ENCODE results near the gene COL5A2. TPM values are rescaled to one million over a fixed set of nuclear protein-coding genes. Genes with fewer than 3 reads are reported as not detected.

The COL5A2 gene
- total RNA-seq, 2 experiments from 2014 or later = 2.6 to 2.7 TPM

DNA sequence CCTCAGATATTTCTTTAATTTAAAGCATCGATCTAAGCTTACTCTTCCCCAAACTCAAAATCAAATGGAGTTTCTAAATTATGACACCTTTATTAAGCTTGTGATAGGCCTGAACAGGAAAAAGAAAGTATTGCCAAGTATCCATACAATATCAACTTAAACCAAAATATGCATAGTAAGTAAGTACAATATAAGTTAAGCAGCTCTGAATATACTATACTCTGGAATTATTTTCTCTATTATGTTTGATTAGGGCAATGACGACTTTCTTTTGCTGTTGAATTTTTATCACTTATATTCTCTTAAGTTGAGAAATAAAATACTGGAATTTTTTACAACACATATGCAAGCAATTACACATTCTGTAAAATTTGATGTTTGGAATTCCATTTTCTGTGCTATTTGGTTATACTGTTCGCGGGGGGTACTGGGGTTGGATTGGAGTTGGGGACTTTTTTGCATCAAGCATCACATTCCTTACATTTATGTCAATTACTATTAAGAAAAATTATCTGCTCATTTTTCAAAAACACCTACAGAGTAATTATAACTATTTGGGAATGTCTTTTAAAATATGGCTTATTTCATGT lies 2.2 kb downstream of the COL5A2 start:
- ChIA-PET CTCF (interaction anchor here (1.0 to 1.3 kb wide), 2 partner anchors 13 to 34 kb away, joined by 3 to 4 read pairs; no protein-coding TSS in a partner anchor), POLR2A (no interaction called here)
- Mint-ChIP-seq H3K27ac (no peak overlapping the region), H3K4me1 (ENCODE audit: low read depth) (peaks cover 8% of the 10 kb centered on the region), H3K27me3 (ENCODE audit: low read depth) (peaks cover 20% of the 10 kb centered on the region), H3K4me3 (no peak overlapping the region), H3K9me3 (ENCODE audit: insufficient read depth) (no peaks in the 10 kb centered on the region), H3K36me3 (ENCODE audit: low read depth) (no peaks in the 10 kb centered on the region)
- ATAC-seq = no peak
- DNase-seq = no peak

GRCh38 chr2:189176516-189176915 lies 3.0 kb downstream of the COL5A2 start:
- DNase-seq (no peak), ATAC-seq (no peak)
- Mint-ChIP-seq H3K27me3 (ENCODE audit: low read depth) (peaks cover 18% of the 10 kb centered on the region), H3K4me1 (ENCODE audit: low read depth) (peaks cover 8% of the 10 kb centered on the region), H3K9me3 (ENCODE audit: insufficient read depth) (no peaks in the 10 kb centered on the region), H3K4me3 (no peak overlapping the region), H3K27ac (no peak overlapping the region), H3K36me3 (ENCODE audit: low read depth) (no peaks in the 10 kb centered on the region)
- CTCF ChIA-PET = interaction anchor here (1.0 kb wide), 1 partner anchor 34 kb away, joined by 3 read pairs; no protein-coding TSS in a partner anchor
- POLR2A ChIA-PET = interaction anchor here (0.9 kb wide), 1 partner anchor 9 kb away, joined by 3 read pairs; no protein-coding TSS in a partner anchor

DNA sequence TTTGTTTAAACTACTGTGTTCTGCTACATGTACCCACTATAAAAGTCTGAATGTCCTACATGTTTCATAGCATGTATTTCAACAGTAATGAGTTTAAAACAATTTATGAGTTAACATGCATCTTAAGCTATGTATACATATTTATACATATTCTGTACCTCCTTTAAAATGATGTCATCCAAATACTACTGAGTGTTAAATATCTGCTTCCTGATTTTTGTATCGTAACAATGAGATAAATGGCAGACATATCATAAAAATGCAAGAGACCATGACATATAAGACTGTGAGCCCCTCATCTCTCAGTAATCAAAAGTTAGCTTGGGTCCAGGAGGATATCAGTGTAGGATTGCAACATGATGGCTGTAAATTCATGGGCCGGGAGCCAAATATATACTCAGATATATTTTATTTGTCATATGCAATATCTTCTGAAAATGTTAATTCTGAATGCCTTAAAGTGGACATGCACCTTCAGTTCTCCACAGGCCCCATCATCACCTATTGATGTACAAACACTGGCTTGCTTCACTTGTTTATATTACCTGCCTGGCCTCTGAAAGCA lies 3.6 kb downstream of the COL5A2 start:
- H3K4me1 Mint-ChIP-seq (ENCODE audit: low read depth) = peaks cover 8% of the 10 kb centered on the region
- ChIA-PET POLR2A (interaction anchor here (0.9 kb wide), 1 partner anchor 9 kb away, joined by 3 read pairs; no protein-coding TSS in a partner anchor), CTCF (no interaction called here)
- no peaks in the 10 kb centered on the region for H3K9me3 Mint-ChIP-seq (ENCODE audit: insufficient read depth)
- peaks cover 13% of the 10 kb centered on the region for H3K27me3 Mint-ChIP-seq (ENCODE audit: low read depth)
- H3K36me3 Mint-ChIP-seq (ENCODE audit: low read depth) = no peaks in the 10 kb centered on the region
- no peak overlapping the region for H3K27ac Mint-ChIP-seq
- ATAC-seq (no peak), DNase-seq (no peak)
- H3K4me3 Mint-ChIP-seq = no peak overlapping the region

DNA sequence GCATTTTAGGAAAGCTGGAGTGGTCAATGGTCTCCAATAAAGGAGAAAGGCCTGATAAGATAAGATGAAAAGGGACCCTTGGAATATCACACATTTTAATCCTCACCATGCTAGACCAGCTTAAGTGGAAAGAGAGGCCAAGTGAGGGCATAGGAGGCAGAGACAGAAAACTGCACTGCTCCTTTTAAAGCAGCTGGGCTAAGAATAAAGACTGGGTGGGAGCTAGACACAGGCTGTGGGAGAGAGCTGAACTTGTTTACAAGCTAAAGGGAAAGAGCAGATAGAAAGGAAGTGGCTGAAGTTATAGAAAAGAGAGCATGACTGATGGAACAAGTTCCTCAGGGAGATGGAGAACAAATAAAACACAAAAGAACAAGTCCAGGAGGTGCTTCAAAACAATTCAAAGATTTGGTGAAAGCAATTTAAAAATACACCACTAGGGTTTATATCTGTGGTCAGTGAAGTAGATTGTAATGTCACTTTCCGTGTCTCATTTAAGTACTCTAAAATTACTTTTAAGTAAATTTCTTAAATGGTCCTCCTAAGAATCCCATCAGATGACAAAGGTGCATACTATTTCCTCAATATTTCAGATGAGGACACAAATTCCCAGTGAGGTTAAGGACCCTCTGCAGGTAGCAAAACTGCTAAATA lies 7.5 kb downstream of the COL5A2 start:
- no peak for DNase-seq
- no peak overlapping the region for H3K27ac Mint-ChIP-seq
- CTCF ChIA-PET = interaction anchor here (0.6 kb wide), 1 partner anchor 78 kb away, joined by 3 read pairs; no protein-coding TSS in a partner anchor
- no peaks in the 10 kb centered on the region for H3K27me3 Mint-ChIP-seq (ENCODE audit: low read depth)
- no peaks in the 10 kb centered on the region for H3K4me1 Mint-ChIP-seq (ENCODE audit: low read depth)
- H3K9me3 Mint-ChIP-seq (ENCODE audit: insufficient read depth) = no peaks in the 10 kb centered on the region
- no peak overlapping the region for H3K4me3 Mint-ChIP-seq
- no peak for ATAC-seq
- no peaks in the 10 kb centered on the region for H3K36me3 Mint-ChIP-seq (ENCODE audit: low read depth)
- POLR2A ChIA-PET = interaction anchor here (0.5 kb wide), 1 partner anchor 32 kb away, joined by 4 read pairs; no protein-coding TSS in a partner anchor

DNA sequence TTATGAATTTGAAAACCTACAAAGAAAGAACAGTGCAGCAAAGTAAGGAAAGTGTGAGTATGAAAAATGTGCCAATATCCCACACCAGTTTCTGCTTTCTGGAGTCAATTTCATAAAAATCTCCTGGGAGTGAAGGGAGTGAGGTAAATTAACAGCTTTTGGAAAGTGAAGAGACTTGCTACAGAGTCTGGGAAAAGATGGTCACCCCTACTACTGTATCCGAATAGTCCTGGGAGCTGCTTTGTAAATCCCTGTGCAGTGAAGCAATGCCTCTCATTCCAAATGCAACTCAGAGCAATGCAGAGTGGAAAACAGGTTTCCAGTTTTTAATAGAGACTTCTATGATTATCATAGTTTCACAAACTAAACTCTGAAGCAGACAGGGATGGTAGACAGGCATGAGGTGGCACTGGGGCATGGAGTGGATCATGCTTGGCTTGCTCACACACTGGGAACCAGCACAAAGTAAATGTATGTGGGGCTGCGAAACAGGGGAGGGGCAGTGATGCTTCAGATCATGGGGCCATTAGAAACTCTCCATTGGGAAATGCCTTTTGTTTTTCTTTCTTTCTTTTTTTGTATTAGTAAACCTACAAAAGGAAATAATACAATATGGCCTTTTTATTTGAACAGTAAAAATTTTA lies 10.6 kb downstream of the COL5A2 start:
- Mint-ChIP-seq H3K9me3 (ENCODE audit: insufficient read depth) (no peaks in the 10 kb centered on the region), H3K4me1 (ENCODE audit: low read depth) (no peaks in the 10 kb centered on the region), H3K27ac (no peak overlapping the region), H3K36me3 (ENCODE audit: low read depth) (no peaks in the 10 kb centered on the region), H3K4me3 (no peak overlapping the region), H3K27me3 (ENCODE audit: low read depth) (no peaks in the 10 kb centered on the region)
- ChIA-PET POLR2A (no interaction called here), CTCF (interaction anchor here (1.0 kb wide), 1 partner anchor 26 kb away, joined by 4 read pairs; no protein-coding TSS in a partner anchor)
- ATAC-seq = no peak
- no peak for DNase-seq

GRCh38 chr2:189165656-189166380 lies 13.7 kb downstream of the COL5A2 start:
- ChIA-PET CTCF (interaction anchor here (0.7 to 0.8 kb wide), 2 partner anchors 16 to 23 kb away, joined by 3 to 5 read pairs; no protein-coding TSS in a partner anchor), POLR2A (no interaction called here)
- ATAC-seq = no peak
- no peak overlapping the region for H3K4me3 Mint-ChIP-seq
- H3K9me3 Mint-ChIP-seq (ENCODE audit: insufficient read depth) = no peaks in the 10 kb centered on the region
- H3K27ac Mint-ChIP-seq = no peak overlapping the region
- H3K4me1 Mint-ChIP-seq (ENCODE audit: low read depth) = no peaks in the 10 kb centered on the region
- no peaks in the 10 kb centered on the region for H3K36me3 Mint-ChIP-seq (ENCODE audit: low read depth)
- no peak for DNase-seq
- no peaks in the 10 kb centered on the region for H3K27me3 Mint-ChIP-seq (ENCODE audit: low read depth)

DNA sequence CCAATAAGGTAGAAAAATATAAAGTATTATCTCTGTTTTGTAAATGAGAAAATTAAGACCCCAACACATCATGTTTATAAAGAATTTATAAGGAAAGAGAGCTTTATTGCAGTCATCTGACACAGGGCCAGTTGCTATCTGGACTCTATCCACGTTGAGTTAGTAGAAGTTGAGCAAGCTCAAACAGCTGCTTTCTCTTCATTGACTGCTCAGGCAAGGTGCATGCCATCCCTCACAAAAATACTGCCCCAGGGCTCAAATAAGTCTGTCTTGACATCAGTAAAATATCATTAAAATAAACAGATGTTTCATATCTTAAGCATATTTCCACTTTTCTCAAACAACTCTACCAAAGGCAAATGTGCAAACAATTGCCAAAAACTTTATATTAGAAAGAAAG lies 14.8 kb downstream of the COL5A2 start:
- DNase-seq (no peak), ATAC-seq (no peak)
- Mint-ChIP-seq H3K9me3 (ENCODE audit: insufficient read depth) (no peaks in the 10 kb centered on the region), H3K27me3 (ENCODE audit: low read depth) (no peaks in the 10 kb centered on the region), H3K4me1 (ENCODE audit: low read depth) (no peaks in the 10 kb centered on the region), H3K4me3 (no peak overlapping the region), H3K27ac (no peak overlapping the region), H3K36me3 (ENCODE audit: low read depth) (no peaks in the 10 kb centered on the region)
- POLR2A ChIA-PET = no interaction called here
- CTCF ChIA-PET = interaction anchor here (1.5 kb wide), 1 partner anchor 13 kb away, joined by 4 read pairs; no protein-coding TSS in a partner anchor

DNA sequence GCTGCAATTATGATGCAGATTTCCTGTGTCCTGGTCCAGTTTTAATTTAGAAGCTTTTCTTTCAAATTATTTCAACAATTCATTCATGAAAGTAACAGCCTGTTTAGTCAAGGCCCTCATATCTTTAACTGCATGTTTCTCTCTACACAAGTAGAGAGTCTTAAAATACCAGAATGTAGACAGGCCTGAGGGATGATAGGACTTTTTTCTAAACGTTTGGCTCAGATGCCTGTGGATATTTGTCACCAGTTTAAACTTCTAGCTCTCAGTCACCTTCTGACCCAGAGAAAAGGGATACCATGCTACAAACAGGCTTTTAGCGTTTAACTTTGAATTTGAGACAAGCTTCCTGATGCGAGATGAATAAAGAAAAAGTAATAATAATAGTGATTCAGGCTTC lies 15.7 kb downstream of the COL5A2 start:
- ChIA-PET CTCF (interaction anchor here (1.1 to 1.5 kb wide), 2 partner anchors 14 to 124 kb away, joined by 3 to 4 read pairs; no protein-coding TSS in a partner anchor), POLR2A (no interaction called here)
- no peak for ATAC-seq
- no peak overlapping the region for H3K4me3 Mint-ChIP-seq
- no peak overlapping the region for H3K27ac Mint-ChIP-seq
- DNase-seq = no peak
- no peaks in the 10 kb centered on the region for H3K27me3 Mint-ChIP-seq (ENCODE audit: low read depth)
- no peaks in the 10 kb centered on the region for H3K9me3 Mint-ChIP-seq (ENCODE audit: insufficient read depth)
- H3K4me1 Mint-ChIP-seq (ENCODE audit: low read depth) = no peaks in the 10 kb centered on the region
- H3K36me3 Mint-ChIP-seq (ENCODE audit: low read depth) = no peaks in the 10 kb centered on the region

GRCh38 chr2:189162566-189162965 lies 17.0 kb downstream of the COL5A2 start:
- no peak overlapping the region for H3K27ac Mint-ChIP-seq
- CTCF ChIA-PET = no interaction called here
- no peaks in the 10 kb centered on the region for H3K4me1 Mint-ChIP-seq (ENCODE audit: low read depth)
- POLR2A ChIA-PET = no interaction called here
- H3K27me3 Mint-ChIP-seq (ENCODE audit: low read depth) = no peaks in the 10 kb centered on the region
- no peak overlapping the region for H3K4me3 Mint-ChIP-seq
- DNase-seq (no peak), ATAC-seq (no peak)
- H3K36me3 Mint-ChIP-seq (ENCODE audit: low read depth) = no peaks in the 10 kb centered on the region
- H3K9me3 Mint-ChIP-seq (ENCODE audit: insufficient read depth) = no peaks in the 10 kb centered on the region

DNA sequence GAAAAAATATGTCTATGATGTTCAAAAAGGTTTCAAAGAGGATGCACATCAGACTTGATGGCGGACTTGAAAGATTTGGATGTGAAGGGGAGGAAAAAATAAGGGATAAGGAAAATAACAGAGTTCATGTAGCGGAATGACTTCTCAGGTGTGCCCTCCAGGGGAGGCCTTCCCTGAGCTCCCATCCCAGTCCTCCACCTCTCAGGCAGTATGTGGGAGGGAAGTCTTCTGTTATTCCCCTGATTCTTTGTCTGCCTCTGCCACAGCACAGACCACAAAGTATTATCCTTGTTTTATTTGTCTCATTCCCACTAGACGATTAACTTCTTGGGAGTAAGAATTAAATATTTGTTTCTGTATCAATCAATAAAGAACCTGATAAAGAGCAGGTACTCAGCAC lies 17.7 kb downstream of the COL5A2 start:
- no peak overlapping the region for H3K4me3 Mint-ChIP-seq
- no peak for ATAC-seq
- POLR2A ChIA-PET = no interaction called here

GRCh38 chr2:189159717-189160116 lies 19.8 kb downstream of the COL5A2 start:
- no peaks in the 10 kb centered on the region for H3K4me1 Mint-ChIP-seq (ENCODE audit: low read depth)
- CTCF ChIA-PET = no interaction called here
- POLR2A ChIA-PET = no interaction called here
- no peak overlapping the region for H3K4me3 Mint-ChIP-seq
- DNase-seq (no peak), ATAC-seq (no peak)
- H3K27ac Mint-ChIP-seq = no peak overlapping the region
- H3K9me3 Mint-ChIP-seq (ENCODE audit: insufficient read depth) = no peaks in the 10 kb centered on the region
- no peaks in the 10 kb centered on the region for H3K36me3 Mint-ChIP-seq (ENCODE audit: low read depth)
- H3K27me3 Mint-ChIP-seq (ENCODE audit: low read depth) = no peaks in the 10 kb centered on the region

More for the DNA sequence above, 17.7 kb downstream of the COL5A2 start:
- Mint-ChIP-seq H3K36me3 (ENCODE audit: low read depth) (no peaks in the 10 kb centered on the region), H3K4me1 (ENCODE audit: low read depth) (no peaks in the 10 kb centered on the region), H3K9me3 (ENCODE audit: insufficient read depth) (no peaks in the 10 kb centered on the region), H3K27ac (no peak overlapping the region), H3K27me3 (ENCODE audit: low read depth) (no peaks in the 10 kb centered on the region)
- DNase-seq = no peak
- CTCF ChIA-PET = interaction anchor here (0.9 kb wide), 1 partner anchor 19 kb away, joined by 3 read pairs; no protein-coding TSS in a partner anchor

Data from activated CD8-positive, alpha-beta T cell treated with anti-CD3 and anti-CD28 coated beads, Interleukin-2, amount 10 ng/mL, durations not matched to agents 7 days and 5 days (primary cell).